Umbilical cord (tissue), 2 donors: ENCODE results near the gene SAFB. TPM values are rescaled to one million over a fixed set of nuclear protein-coding genes. Genes with fewer than 3 reads are reported as not detected.
A peak's percentile ranks its signal among the peaks of the same experiment; 100 is the strongest.

ENCODE experiments used
- DNase-seq: peaks from one replicate; pipeline ENCODE4 v3.0.0-alpha.2; 2015; ENCODE audit warnings: low spot score
- total RNA-seq: library from RNA; depleted of rRNA; stranded (reverse); fragments of >200 nt; gene quantifications from one replicate; pipeline ENCODE4 v1.2.3, GENCODE V29; 2014; ENCODE audit warnings: low replicate concordance; ENCODE audit not compliant: insufficient read depth

The SAFB gene
- total RNA-seq, 1 donor from 2014 or later, result 43.1 TPM

DNA sequence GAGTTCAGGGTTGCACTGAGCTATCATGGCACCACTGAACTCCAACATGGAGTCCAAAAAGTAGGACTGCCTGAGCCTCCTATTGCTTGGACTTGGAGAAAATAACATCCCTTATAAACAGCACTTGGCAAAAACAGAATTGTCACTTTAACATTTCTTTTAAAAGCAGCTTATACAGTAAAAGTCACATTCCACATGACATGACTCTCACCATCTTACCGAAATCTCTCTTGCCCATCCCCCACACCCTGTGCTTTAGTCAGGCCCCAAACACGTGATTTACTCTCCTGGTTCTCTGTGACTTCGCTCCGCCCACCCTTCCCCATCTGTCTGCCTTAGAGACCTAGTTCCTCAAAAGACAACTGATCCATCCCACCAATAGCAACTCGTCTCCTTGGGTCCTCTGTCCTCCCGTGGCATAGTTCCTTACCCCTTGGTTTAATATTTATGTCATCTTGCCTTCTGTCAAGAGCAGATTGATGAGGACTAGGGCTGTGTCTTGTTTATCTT is 4.6 kb downstream of the SAFB start:
- peak; percentile 43 for DNase-seq

DNA sequence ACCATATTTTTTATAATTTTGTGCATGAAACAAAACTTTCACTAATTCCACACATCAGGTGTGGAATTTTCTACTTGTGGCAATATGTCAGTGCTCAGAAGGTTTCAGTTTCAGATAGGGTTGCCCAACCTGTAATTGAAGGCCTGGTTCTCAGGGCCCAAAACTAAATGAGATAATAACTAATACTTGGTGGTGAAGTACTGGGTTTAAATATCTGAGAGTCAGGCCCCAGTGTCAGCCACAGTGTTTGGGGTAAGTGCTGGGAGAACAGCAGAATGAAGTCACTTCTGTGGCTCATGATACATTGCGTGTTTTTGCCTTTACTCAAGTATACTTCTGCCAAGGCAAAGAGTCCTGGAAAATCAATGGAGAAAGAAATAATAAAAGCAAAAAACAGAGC is 5.6 kb downstream of the SAFB start:
- no peak for DNase-seq

- no peak for DNase-seq
Measured at GRCh38 chr19:5628919-5629481, 6.1 kb downstream of the SAFB start.

- no peak for DNase-seq
Measured at GRCh38 chr19:5631567-5632240, 8.8 kb downstream of the SAFB start.

DNA sequence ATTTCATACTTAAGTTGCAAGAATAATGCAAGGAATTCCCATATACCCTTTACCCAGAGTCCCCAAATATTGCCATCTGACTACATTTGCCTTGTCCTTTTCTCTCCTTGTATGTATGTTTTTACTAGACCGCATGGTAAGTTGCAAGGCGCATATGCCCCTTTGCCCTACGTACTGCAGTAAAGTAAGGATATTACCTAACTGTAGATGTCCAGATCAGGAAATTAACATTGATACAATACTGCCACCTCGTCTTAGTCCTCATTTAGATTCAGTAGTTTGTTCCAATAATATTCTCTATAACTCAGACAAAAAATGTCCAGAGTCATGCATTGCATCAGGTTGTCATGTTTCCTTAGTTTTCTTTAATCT is 9.3 kb downstream of the SAFB start:
- DNase-seq, result no peak

- no peak for DNase-seq
Measured at GRCh38 chr19:5632657-5633056, 9.8 kb downstream of the SAFB start.

DNA sequence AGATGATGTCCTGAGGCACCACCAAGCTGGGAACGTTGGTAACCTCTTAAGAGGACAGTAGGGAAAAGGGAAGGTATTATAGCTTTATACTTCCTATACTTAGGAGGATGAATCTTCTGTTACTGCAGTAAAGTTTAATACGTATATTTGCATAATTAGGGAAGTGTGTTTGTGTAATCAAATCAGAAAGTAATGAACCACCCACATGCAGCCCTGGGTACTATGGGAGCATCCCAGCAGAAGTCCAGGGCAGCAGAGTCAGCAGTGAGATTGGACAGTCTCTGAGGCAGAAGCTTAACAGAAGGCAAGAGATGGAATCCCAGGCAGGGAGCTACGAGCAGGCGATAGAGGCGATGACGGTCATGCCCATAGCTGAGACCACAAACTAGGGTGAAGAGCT is 12.5 kb downstream of the SAFB start:
- DNase-seq, result no peak

GRCh38 chr19:5637971-5638370 is 15.1 kb downstream of the SAFB start:
- DNase-seq, result no peak

DNA sequence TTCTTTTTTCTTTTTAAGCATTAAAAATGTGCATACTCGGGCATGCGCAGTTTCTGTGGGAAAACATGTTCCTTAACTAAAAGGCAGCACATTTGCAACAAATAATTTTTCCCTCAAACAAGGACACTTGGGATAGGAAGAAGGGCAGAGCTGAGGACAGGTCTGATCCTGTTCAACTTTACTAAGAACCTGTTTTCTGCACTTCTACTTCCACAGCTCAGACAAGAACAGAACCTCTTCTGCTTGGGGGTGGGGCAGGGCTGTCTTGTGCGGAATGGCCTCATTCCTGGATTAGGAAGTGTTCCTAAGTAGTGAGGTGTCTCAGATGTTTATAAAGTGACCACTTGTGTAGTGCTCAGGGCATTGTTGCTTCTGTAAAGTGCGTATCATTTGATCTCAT is 18.3 kb downstream of the SAFB start:
- peak; percentile 44 for DNase-seq

GRCh38 chr19:5642204-5642603 is 19.3 kb downstream of the SAFB start:
- no peak for DNase-seq

DNA sequence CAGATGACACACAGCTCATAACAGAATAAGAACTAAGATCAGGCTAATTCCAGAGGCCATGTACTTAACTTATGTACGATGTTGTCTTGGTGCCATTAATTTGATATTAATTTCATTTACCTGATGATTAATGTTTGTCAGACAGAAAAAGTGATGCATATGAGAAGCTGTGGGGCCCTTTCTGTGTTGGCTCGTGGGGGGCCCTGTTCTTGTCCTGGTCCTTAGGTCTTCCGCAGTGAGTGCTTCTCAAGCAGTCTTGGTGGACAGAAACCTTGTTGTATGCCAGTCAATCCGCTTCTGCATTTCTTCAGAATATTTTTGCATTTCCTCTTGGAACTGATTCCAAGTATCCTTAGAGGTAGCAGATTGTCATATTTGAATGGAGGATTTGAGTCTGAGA is 20.2 kb downstream of the SAFB start:
- DNase-seq, result no peak

GRCh38 chr19:5644037-5644436 is 21.2 kb downstream of the SAFB start:
- no peak for DNase-seq

DNA sequence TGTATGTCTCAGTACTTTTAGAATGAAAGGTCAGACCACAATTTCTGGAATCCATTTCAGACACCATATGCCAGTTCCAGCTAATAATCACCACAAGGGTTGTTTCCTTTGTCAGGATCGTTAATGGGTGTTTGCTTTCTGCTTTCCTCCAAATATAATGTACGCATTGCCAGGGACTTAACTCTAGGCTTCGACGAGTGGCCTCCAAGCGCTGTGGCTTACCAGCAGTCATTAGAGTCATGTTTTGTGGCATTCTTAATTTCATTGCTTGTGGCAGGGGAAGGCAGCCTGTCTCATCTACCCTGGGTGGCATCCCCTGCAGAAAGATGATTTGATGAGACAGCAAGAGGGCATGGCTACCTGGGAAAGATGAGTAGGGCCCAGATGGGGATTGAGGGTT is 22.5 kb downstream of the SAFB start:
- no peak for DNase-seq

DNA sequence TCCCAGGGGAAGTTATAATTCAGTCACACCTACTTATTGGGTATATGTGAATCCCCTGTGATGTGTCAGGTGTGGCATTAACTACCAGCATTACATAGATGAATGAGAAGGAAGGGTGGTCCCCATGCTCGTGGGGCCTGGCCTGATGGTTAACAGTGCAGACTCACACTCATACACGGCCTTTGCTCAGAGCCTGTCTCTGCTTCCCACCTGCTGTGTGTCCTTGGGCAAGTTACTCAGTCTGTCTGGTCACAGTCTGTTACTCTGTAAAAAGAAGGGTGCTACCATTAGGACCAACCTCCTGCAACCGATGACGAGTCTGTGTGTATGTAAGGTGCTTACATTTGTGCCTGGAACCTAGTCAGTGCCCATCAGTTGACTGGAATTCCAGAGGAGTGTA is 23.8 kb downstream of the SAFB start:
- no peak for DNase-seq

GRCh38 chr19:5648464-5648863 is 25.6 kb downstream of the SAFB start:
- no peak for DNase-seq

GRCh38 chr19:5651361-5651760 is 28.5 kb downstream of the SAFB start:
- no peak for DNase-seq

DNA sequence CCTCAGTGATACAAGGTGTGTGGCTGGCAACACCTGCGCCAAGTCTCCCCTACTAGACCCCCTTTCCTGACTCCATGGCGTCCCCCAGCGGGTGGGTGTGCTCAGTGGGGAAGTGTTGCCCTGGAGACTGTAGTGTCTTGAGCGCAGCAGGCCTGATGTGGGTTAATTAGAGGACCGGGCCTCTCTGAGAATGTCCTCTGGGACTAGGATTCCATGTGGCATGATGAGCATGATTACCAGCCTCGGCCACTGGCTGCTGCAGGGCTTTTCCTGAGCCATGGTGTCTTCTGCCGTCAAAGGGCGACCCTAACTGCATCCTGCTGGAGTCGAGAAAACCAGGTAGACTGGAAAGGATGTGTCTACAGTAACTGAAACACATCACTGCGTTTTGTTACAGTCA is 29.4 kb downstream of the SAFB start:
- DNase-seq, result no peak

GRCh38 chr19:5654931-5655330 is 32.0 kb downstream of the SAFB start:
- no peak for DNase-seq

DNA sequence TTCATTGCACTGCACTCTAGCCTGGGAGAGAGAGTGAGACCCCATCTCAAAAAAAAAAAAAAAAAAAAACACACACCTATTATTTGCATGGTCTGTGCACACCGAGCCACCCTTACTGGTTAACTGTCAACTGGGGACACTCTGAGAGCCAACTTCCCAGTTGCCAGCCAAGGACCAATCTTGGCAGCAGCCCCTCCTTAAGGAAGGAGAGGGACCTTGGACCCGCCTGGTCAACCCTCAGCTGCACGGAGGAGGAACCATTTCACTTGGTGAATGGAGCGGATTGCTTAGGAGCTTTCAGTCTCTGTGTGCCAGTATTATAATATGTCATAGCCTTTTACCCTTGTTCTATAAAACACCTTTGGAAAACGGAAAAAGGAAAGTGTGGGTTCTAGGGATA is 32.5 kb downstream of the SAFB start:
- DNase-seq, result no peak

- no peak for DNase-seq
Measured at GRCh38 chr19:5661483-5661882, 38.6 kb downstream of the SAFB start.

- DNase-seq, result no peak
Measured at GRCh38 chr19:5663904-5664303, 41.0 kb downstream of the SAFB start.

DNA sequence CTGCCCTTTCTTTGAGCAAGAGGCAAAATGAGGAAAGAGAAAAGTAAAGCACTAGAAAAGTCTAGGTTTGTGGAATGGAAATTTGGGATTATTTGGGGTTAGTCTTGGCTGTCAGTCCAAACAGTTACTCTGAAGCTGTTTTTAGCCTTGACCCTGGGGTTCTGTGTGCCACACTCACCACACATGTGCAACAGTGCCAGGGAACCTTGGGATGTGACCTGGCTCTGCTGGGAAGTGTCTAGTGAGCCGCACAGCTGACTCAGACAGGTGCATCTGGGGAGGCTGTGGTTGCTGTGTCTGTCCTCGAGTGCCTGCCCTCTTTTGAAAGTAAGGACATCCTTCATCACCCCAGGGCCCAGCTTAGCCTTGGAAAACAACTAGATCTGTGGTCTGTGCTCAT is 41.6 kb downstream of the SAFB start:
- no peak for DNase-seq

- DNase-seq, result no peak
Measured at GRCh38 chr19:5665781-5666513, 43.1 kb downstream of the SAFB start.
